Measurements from ENCODE around the gene FNBP1L. TPM values are rescaled to one million over a fixed set of nuclear protein-coding genes. Genes with fewer than 3 reads are reported as not detected.
A peak's percentile ranks its signal among the peaks of the same experiment; 100 is the strongest.

Gene FNBP1L
- total and polyA plus RNA-seq, 2 donors from 2014 or later, result 32.7 to 57.3 TPM

- Histone ChIP-seq H3K27me3 (ENCODE audit: control insufficient read depth, insufficient read depth, low read length) (no peaks in the 10 kb centered on the region), H3K4me1 (ENCODE audit: control insufficient read depth in 2 of 3, insufficient read depth in 2 of 3, low read depth in 1 of 3, low read length in 3 of 3) (peaks cover 0 to 2% (median 0%) of the 10 kb centered on the region in 3 donors), H3K36me3 (ENCODE audit: control insufficient read depth in 2 of 3, insufficient read depth in 3 of 3, low read length in 3 of 3) (no peaks in the 10 kb centered on the region), H3K27ac (ENCODE audit: low read depth in 2 of 2, low read length in 2 of 2) (no peak overlapping the region), H3K4me3 (ENCODE audit: low read length in 3 of 3) (no peak overlapping the region), H3K9ac (ENCODE audit: low read length in 3 of 3) (no peak overlapping the region), H3K9me3 (ENCODE audit: control insufficient read depth in 2 of 3, insufficient read depth in 1 of 3, low read length in 3 of 3) (no peaks in the 10 kb centered on the region)
- DNase-seq (no peak), FAIRE-seq (no peak)
- no peak for TF ChIP-seq CTCF (IDR thresholded peaks at IDR 0.05; ENCODE audit: borderline replicate concordance, extremely low read depth, insufficient read depth)
- intact Hi-C loops (cut with DNase I), result no loop called here
Measured at GRCh38 chr1:93419344-93419743, 28.6 kb upstream of the FNBP1L start.

GRCh38 chr1:93420400-93420799, 27.5 kb upstream of the FNBP1L start:
- FAIRE-seq (peak; percentile 98), DNase-seq (no peak)
- Histone ChIP-seq H3K27me3 (ENCODE audit: control insufficient read depth, insufficient read depth, low read length) (no peaks in the 10 kb centered on the region), H3K4me1 (ENCODE audit: control insufficient read depth in 2 of 3, insufficient read depth in 2 of 3, low read depth in 1 of 3, low read length in 3 of 3) (no peaks in the 10 kb centered on the region), H3K36me3 (ENCODE audit: control insufficient read depth in 2 of 3, insufficient read depth in 3 of 3, low read length in 3 of 3) (no peaks in the 10 kb centered on the region), H3K9ac (ENCODE audit: low read length in 3 of 3) (no peak overlapping the region), H3K9me3 (ENCODE audit: control insufficient read depth in 2 of 3, insufficient read depth in 1 of 3, low read length in 3 of 3) (no peaks in the 10 kb centered on the region), H3K27ac (ENCODE audit: low read depth in 2 of 2, low read length in 2 of 2) (no peak overlapping the region), H3K4me3 (ENCODE audit: low read length in 3 of 3) (no peak overlapping the region)
- TF ChIP-seq CTCF (IDR thresholded peaks at IDR 0.05; ENCODE audit: borderline replicate concordance, extremely low read depth, insufficient read depth), result no peak
- intact Hi-C loops (cut with DNase I), result no loop called here

GRCh38 chr1:93426181-93426580, 21.7 kb upstream of the FNBP1L start:
- DNase-seq (no peak), FAIRE-seq (no peak)
- H3K36me3 ChIP-seq (ENCODE audit: control insufficient read depth in 2 of 3, insufficient read depth in 3 of 3, low read length in 3 of 3), result no peaks in the 10 kb centered on the region
- intact Hi-C loops (cut with DNase I), result no loop called here
- no peak overlapping the region for H3K4me3 ChIP-seq (ENCODE audit: low read length in 3 of 3)
- no peaks in the 10 kb centered on the region for H3K9me3 ChIP-seq (ENCODE audit: control insufficient read depth in 2 of 3, insufficient read depth in 1 of 3, low read length in 3 of 3)
- no peak for TF ChIP-seq CTCF (IDR thresholded peaks at IDR 0.05; ENCODE audit: borderline replicate concordance, extremely low read depth, insufficient read depth)
- H3K27ac ChIP-seq (ENCODE audit: low read depth in 2 of 2, low read length in 2 of 2), result no peak overlapping the region
- no peaks in the 10 kb centered on the region for H3K4me1 ChIP-seq (ENCODE audit: control insufficient read depth in 2 of 3, insufficient read depth in 2 of 3, low read depth in 1 of 3, low read length in 3 of 3)
- H3K9ac ChIP-seq (ENCODE audit: low read length in 3 of 3), result no peak overlapping the region
- no peaks in the 10 kb centered on the region for H3K27me3 ChIP-seq (ENCODE audit: control insufficient read depth, insufficient read depth, low read length)

GRCh38 chr1:93427656-93428055, 20.3 kb upstream of the FNBP1L start:
- Histone ChIP-seq H3K36me3 (ENCODE audit: control insufficient read depth in 2 of 3, insufficient read depth in 3 of 3, low read length in 3 of 3) (no peaks in the 10 kb centered on the region), H3K9me3 (ENCODE audit: control insufficient read depth in 2 of 3, insufficient read depth in 1 of 3, low read length in 3 of 3) (no peaks in the 10 kb centered on the region), H3K27ac (ENCODE audit: low read depth in 2 of 2, low read length in 2 of 2) (no peak overlapping the region), H3K27me3 (ENCODE audit: control insufficient read depth, insufficient read depth, low read length) (no peaks in the 10 kb centered on the region), H3K4me1 (ENCODE audit: control insufficient read depth in 2 of 3, insufficient read depth in 2 of 3, low read depth in 1 of 3, low read length in 3 of 3) (no peaks in the 10 kb centered on the region), H3K9ac (ENCODE audit: low read length in 3 of 3) (no peak overlapping the region), H3K4me3 (ENCODE audit: low read length in 3 of 3) (no peak overlapping the region)
- FAIRE-seq (no peak), DNase-seq (no peak)
- intact Hi-C loops (cut with DNase I), result no loop called here
- no peak for TF ChIP-seq CTCF (IDR thresholded peaks at IDR 0.05; ENCODE audit: borderline replicate concordance, extremely low read depth, insufficient read depth)

Measured in kidney (tissue), 14 donors.